Mucosa of rectum (tissue), 2 donors: ENCODE results near the gene REN.
A peak's percentile ranks its signal among the peaks of the same experiment; 100 is the strongest.

Experiments used
- H3K27ac ChIP-seq, 2 donors: one replicate each; pipeline ENCODE4 v1.7.0; 2013; ENCODE audit warnings: inconsistent platforms in 2 of 2, low read depth in 2 of 2, low read length in 2 of 2
- H3K27me3 ChIP-seq, 2 donors: one replicate each; pipeline ENCODE4 v1.7.0; 2013; ENCODE audit warnings: low read length in 2 of 2; ENCODE audit not compliant: control insufficient read depth in 2 of 2, insufficient read depth in 2 of 2
- H3K36me3 ChIP-seq, 2 donors: one replicate each; pipeline ENCODE4 v1.7.0; 2013; ENCODE audit warnings: low read length in 2 of 2; ENCODE audit not compliant: control insufficient read depth in 2 of 2, insufficient read depth in 2 of 2
- H3K4me1 ChIP-seq, 2 donors: one replicate each; pipeline ENCODE4 v1.7.0; 2013; ENCODE audit warnings: low read length in 2 of 2, mild to moderate bottlenecking in 1 of 2; ENCODE audit not compliant: control insufficient read depth in 2 of 2, insufficient read depth in 2 of 2
- H3K4me3 ChIP-seq, 2 donors: one replicate each; pipeline ENCODE4 v1.7.0; 2013; ENCODE audit warnings: low read length in 2 of 2
- H3K9ac ChIP-seq, 2 donors: one replicate each; pipeline ENCODE4 v1.7.0; 2013; ENCODE audit warnings: low read length in 2 of 2, low read depth in 1 of 2, mild to moderate bottlenecking in 1 of 2
- H3K9me3 ChIP-seq, 2 donors: one replicate each; pipeline ENCODE4 v1.7.0; 2013; ENCODE audit warnings: low read length in 2 of 2; ENCODE audit not compliant: control insufficient read depth in 2 of 2
- donor health status: healthy.
- donor health status: Normal muscosa, but diverticular disease.

Gene REN

GRCh38 chr1:204136814-204137213 is 29.3 kb downstream of the REN start:
- Histone ChIP-seq H3K36me3 (no peaks in the 10 kb centered on the region), H3K9ac (no peak overlapping the region), H3K27me3 (no peaks in the 10 kb centered on the region), H3K27ac (no peak overlapping the region), H3K9me3 (no peaks in the 10 kb centered on the region), H3K4me3 (no peak overlapping the region), H3K4me1 (no peaks in the 10 kb centered on the region)

GRCh38 chr1:204134103-204134502 is 32.0 kb downstream of the REN start:
- Histone ChIP-seq H3K27ac (no peak overlapping the region), H3K36me3 (no peaks in the 10 kb centered on the region), H3K9ac (no peak overlapping the region), H3K4me1 (peaks cover 0 to 10% of the 10 kb centered on the region in 2 donors), H3K9me3 (no peaks in the 10 kb centered on the region), H3K4me3 (no peak overlapping the region), H3K27me3 (no peaks in the 10 kb centered on the region)

GRCh38 chr1:204132718-204133117 is 33.4 kb downstream of the REN start:
- Histone ChIP-seq H3K4me3 (no peak overlapping the region), H3K9me3 (no peaks in the 10 kb centered on the region), H3K4me1 (peaks cover 0 to 14% of the 10 kb centered on the region in 2 donors), H3K9ac (no peak overlapping the region), H3K27ac (no peak overlapping the region), H3K36me3 (no peaks in the 10 kb centered on the region), H3K27me3 (no peaks in the 10 kb centered on the region)

GRCh38 chr1:204131978-204132377 is 34.2 kb downstream of the REN start:
- Histone ChIP-seq H3K9ac (no peak overlapping the region), H3K27me3 (no peaks in the 10 kb centered on the region), H3K4me3 (no peak overlapping the region), H3K9me3 (no peaks in the 10 kb centered on the region), H3K4me1 (peaks cover 0 to 14% of the 10 kb centered on the region in 2 donors), H3K36me3 (no peaks in the 10 kb centered on the region), H3K27ac (no peak overlapping the region)

GRCh38 chr1:204130981-204131892 is 34.9 kb downstream of the REN start:
- H3K4me1 ChIP-seq = peaks cover 0 to 14% of the 10 kb centered on the region in 2 donors
- no peak overlapping the region for H3K27ac ChIP-seq
- H3K9ac ChIP-seq = no peak overlapping the region

GRCh38 chr1:204130178-204130577 is 36.0 kb downstream of the REN start:
- no peak overlapping the region for H3K27ac ChIP-seq
- H3K4me3 ChIP-seq = no peak overlapping the region
- H3K9me3 ChIP-seq = no peaks in the 10 kb centered on the region
- peaks cover 7 to 8% of the 10 kb centered on the region in 2 donors for H3K36me3 ChIP-seq
- peaks cover 0 to 14% of the 10 kb centered on the region in 2 donors for H3K4me1 ChIP-seq
- no peaks in the 10 kb centered on the region for H3K27me3 ChIP-seq
- no peak overlapping the region for H3K9ac ChIP-seq

More at GRCh38 chr1:204130981-204131892, 34.9 kb downstream of the REN start:
- Histone ChIP-seq H3K36me3 (peaks cover under 1% of the 10 kb centered on the region in 2 donors), H3K27me3 (no peaks in the 10 kb centered on the region), H3K9me3 (no peaks in the 10 kb centered on the region), H3K4me3 (no peak overlapping the region)

- H3K9me3 ChIP-seq = no peaks in the 10 kb centered on the region
- H3K4me3 ChIP-seq = peak overlapping the region; percentile 58 to 65
- H3K4me1 ChIP-seq = peaks cover 0 to 14% of the 10 kb centered on the region in 2 donors
- no peaks in the 10 kb centered on the region for H3K27me3 ChIP-seq
- peak overlapping the region; percentile 36 to 48 for H3K9ac ChIP-seq
- no peak overlapping the region for H3K27ac ChIP-seq
- peaks cover 15% of the 10 kb centered on the region in 2 donors for H3K36me3 ChIP-seq
Measured at GRCh38 chr1:204128964-204129896, 36.9 kb downstream of the REN start.

- Histone ChIP-seq H3K4me3 (no peak overlapping the region), H3K36me3 (peaks cover 20% of the 10 kb centered on the region in 2 donors), H3K4me1 (peaks cover 0 to 14% of the 10 kb centered on the region in 2 donors), H3K9ac (no peak overlapping the region), H3K9me3 (no peaks in the 10 kb centered on the region), H3K27me3 (no peaks in the 10 kb centered on the region), H3K27ac (no peak overlapping the region)
Measured at GRCh38 chr1:204128464-204128963, 37.6 kb downstream of the REN start.

GRCh38 chr1:204127597-204128242 is 38.4 kb downstream of the REN start:
- H3K9ac ChIP-seq = no peak overlapping the region
- H3K9me3 ChIP-seq = no peaks in the 10 kb centered on the region
- no peak overlapping the region for H3K4me3 ChIP-seq
- peaks cover 21 to 28% of the 10 kb centered on the region in 2 donors for H3K36me3 ChIP-seq
- no peak overlapping the region for H3K27ac ChIP-seq
- H3K27me3 ChIP-seq = no peaks in the 10 kb centered on the region
- H3K4me1 ChIP-seq = peaks cover 0 to 14% of the 10 kb centered on the region in 2 donors
